Smooth muscle cell (in vitro differentiated cells): ENCODE results near the gene GPR21. TPM values are rescaled to one million over a fixed set of nuclear protein-coding genes. Genes with fewer than 3 reads are reported as not detected.

Source experiments
- DNase-seq: peaks from one replicate; lab custom pipeline; 2025; ENCODE audit not compliant: unreplicated experiment; lab: John Stamatoyannopoulos, UW
- H2AFZ ChIP-seq: fragments of 200-600 bp; sonication (generic); 2 replicates; pipeline ENCODE4 v1.6.0; 2016; ENCODE audit warnings: antibody characterized with exemption, low read depth, mild to moderate bottlenecking
- H3F3A ChIP-seq: fragments of 200-600 bp; sonication (generic); 2 replicates; pipeline ENCODE4 v1.6.0; 2017; ENCODE audit warnings: antibody characterized with exemption, low read depth
- H3K27ac ChIP-seq: fragments of 200-600 bp; sonication (generic); 2 replicates; pipeline ENCODE4 v1.5.1; 2016; ENCODE audit warnings: low read depth, mild to moderate bottlenecking
- H3K27me3 ChIP-seq: fragments of 200-600 bp; sonication (generic); 2 replicates; pipeline ENCODE4 v1.6.1; 2016; ENCODE audit warnings: low read depth, mild to moderate bottlenecking
- H3K36me3 ChIP-seq: fragments of 200-600 bp; sonication (generic); 2 replicates; pipeline ENCODE4 v1.5.1; 2016; ENCODE audit warnings: low read depth
- H3K4me1 ChIP-seq: fragments of 200-600 bp; sonication (generic); 2 replicates; pipeline ENCODE4 v1.5.1; 2016; ENCODE audit warnings: low read depth
- H3K4me2 ChIP-seq: fragments of 200-600 bp; sonication (generic); 2 replicates; pipeline ENCODE4 v1.6.0; 2016; ENCODE audit warnings: mild to moderate bottlenecking
- H3K4me3 ChIP-seq: fragments of 200-600 bp; sonication (generic); 2 replicates; pipeline ENCODE4 v1.5.1; 2016; ENCODE audit warnings: mild to moderate bottlenecking
- H3K79me2 ChIP-seq: fragments of 200-600 bp; sonication (generic); 2 replicates; pipeline ENCODE4 v1.6.0; 2016; ENCODE audit warnings: low read depth, mild to moderate bottlenecking
- H3K9ac ChIP-seq: fragments of 200-600 bp; sonication (generic); 2 replicates; pipeline ENCODE4 v1.6.0; 2016; ENCODE audit warnings: low read depth
- H3K9me3 ChIP-seq: fragments of 200-600 bp; sonication (generic); replicated peaks from 2 replicates; pipeline ENCODE4 v1.5.1; 2016; ENCODE audit warnings: low read depth
- H4K20me1 ChIP-seq: fragments of 200-600 bp; sonication (generic); 2 replicates; pipeline ENCODE4 v1.6.0; 2016; ENCODE audit warnings: low read depth
- WGBS: methylation state at CpG from one replicate; pipeline ENCODE4 v1.1.7; 2016; ENCODE audit warnings: low lambda C conversion rate; 5-methylcytosine and 5-hydroxymethylcytosine counted together
- polyA plus RNA-seq: library from polyadenylated mRNA; unstranded; fragments of >200 nt; fragmentation: Nextera tagmentation; extraction: Ambion mirVana; gene quantifications from 2 replicates; pipeline ENCODE4 v1.2.1, GENCODE V29; 2016
- total RNA-seq: library from RNA; depleted of rRNA; stranded (reverse); fragments of >200 nt; gene quantifications from 2 replicates; pipeline ENCODE4 v1.2.3, GENCODE V29; 2014
- TF ChIP-seq, protein P1 (sequence below): fragments of 200-600 bp; sonication (generic); IDR thresholded peaks from 2 replicates; pipeline ENCODE4 v1.5.1; 2017; ENCODE audit warnings: borderline replicate concordance, mild to moderate bottlenecking, antibody characterized with exemption; ENCODE audit not compliant: insufficient read depth, poor library complexity, severe bottlenecking

Gene GPR21
- total and polyA plus RNA-seq, 2 experiments from 2014 or later: 2.0 TPM; not detected in 1

DNA sequence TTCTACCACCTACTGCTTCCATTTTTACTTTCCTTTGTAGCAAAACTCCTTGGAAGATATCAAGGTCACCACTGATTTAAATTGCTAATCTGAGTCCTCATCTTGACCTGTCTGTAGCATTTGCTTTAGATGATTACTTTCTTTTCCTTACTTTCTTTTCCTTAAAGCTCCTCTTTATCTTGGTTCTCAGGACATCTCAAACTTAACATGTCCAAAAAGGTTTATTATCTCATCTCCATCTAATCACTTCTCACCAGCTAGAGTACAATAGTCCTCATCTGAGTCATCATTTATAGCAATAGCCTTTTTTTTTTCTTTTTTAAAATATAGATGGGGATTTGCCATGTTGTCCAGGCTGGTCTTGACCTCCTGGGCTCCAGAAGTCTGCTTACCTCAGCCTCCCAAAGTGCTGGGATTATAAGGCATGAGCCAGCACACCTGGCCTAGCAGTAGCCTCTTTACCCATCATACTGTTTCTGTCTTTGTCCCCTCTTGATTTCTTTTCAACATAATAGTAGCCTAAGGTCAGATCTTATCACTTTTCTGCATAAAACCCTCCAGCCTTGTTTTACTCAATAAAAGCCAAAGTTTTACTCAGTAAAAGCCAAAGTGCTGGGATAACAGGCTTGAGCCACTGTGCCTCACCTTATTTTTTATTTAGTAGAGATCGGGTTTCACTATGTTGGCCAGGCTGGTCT is 32.9 kb upstream of the GPR21 start:
- no peak for DNase-seq
- no peaks in the 10 kb centered on the region for H3K9me3 ChIP-seq
- H3F3A ChIP-seq: peaks cover 6% of the 10 kb centered on the region
- H3K4me1 ChIP-seq: peaks cover 4% of the 10 kb centered on the region
- no peak overlapping the region for H3K27ac ChIP-seq
- H2AFZ ChIP-seq: no peak overlapping the region
- no peak overlapping the region for H3K4me3 ChIP-seq
- no peaks in the 10 kb centered on the region for H4K20me1 ChIP-seq
- H3K27me3 ChIP-seq: no peaks in the 10 kb centered on the region
- no peak overlapping the region for H3K4me2 ChIP-seq
- H3K79me2 ChIP-seq: peaks cover 3% of the 10 kb centered on the region
- TF ChIP-seq, protein P1, sequence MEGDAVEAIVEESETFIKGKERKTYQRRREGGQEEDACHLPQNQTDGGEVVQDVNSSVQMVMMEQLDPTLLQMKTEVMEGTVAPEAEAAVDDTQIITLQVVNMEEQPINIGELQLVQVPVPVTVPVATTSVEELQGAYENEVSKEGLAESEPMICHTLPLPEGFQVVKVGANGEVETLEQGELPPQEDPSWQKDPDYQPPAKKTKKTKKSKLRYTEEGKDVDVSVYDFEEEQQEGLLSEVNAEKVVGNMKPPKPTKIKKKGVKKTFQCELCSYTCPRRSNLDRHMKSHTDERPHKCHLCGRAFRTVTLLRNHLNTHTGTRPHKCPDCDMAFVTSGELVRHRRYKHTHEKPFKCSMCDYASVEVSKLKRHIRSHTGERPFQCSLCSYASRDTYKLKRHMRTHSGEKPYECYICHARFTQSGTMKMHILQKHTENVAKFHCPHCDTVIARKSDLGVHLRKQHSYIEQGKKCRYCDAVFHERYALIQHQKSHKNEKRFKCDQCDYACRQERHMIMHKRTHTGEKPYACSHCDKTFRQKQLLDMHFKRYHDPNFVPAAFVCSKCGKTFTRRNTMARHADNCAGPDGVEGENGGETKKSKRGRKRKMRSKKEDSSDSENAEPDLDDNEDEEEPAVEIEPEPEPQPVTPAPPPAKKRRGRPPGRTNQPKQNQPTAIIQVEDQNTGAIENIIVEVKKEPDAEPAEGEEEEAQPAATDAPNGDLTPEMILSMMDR: no peak
- 93% methylated on average over 1 of the region's 1 CpG for WGBS
- no peak overlapping the region for H3K9ac ChIP-seq
- H3K36me3 ChIP-seq: peaks cover 14% of the 10 kb centered on the region

DNA sequence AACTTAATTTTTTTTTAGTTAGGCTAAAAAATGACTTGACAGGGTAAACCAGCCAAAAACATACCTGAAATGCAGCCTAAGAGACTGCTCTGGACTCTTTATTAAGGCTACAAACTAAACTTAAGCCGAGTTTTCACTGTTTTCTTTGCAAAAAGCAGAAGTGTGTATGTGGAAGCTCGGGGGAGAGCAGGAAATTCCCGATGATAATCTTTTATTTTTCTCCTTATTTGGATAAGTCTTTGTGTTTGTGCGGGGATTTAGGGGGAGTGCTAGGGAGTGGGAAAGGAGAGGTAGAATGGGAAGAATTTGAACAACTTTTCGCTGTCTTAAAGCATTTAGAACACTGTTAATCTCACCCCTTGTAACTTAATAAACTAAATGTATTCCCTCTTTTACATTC is 30.7 kb upstream of the GPR21 start:
- H3K79me2 ChIP-seq: peaks cover 3% of the 10 kb centered on the region
- no peak for DNase-seq
- WGBS: 15% methylated on average over 5 of the region's 5 CpGs
- peak overlapping the region; percentile 55 for H3K9ac ChIP-seq
- H3F3A ChIP-seq: peaks cover 9% of the 10 kb centered on the region
- H3K27ac ChIP-seq: peak overlapping the region; percentile 85
- no peaks in the 10 kb centered on the region for H3K27me3 ChIP-seq
- no peaks in the 10 kb centered on the region for H3K36me3 ChIP-seq
- H3K4me2 ChIP-seq: peak overlapping the region; percentile 85
- H3K4me1 ChIP-seq: peaks cover 6% of the 10 kb centered on the region
- TF ChIP-seq, protein P1: no peak
- peak overlapping the region; percentile 33 for H3K4me3 ChIP-seq
- H2AFZ ChIP-seq: peak overlapping the region; percentile 59
- no peaks in the 10 kb centered on the region for H3K9me3 ChIP-seq
- no peaks in the 10 kb centered on the region for H4K20me1 ChIP-seq

DNA sequence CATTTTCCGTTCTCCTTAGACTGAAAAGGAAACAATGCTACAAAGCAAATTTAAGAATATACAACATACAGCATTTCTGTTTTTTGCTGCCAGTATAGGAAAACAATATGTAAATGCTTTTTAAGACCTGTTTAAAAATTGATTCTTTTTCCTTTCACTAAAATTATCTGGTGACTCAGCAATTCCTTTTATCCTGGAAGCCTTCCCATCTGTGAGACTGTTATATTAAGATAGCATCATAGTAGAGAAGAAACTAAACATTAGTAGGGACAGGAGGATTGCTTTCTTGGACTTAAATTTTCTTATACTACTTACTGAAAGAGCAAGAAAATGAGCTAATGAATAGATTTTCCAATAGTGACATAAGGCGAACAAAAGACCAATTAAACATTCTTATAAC is 30.0 kb upstream of the GPR21 start:
- Histone ChIP-seq H3F3A (peaks cover 9% of the 10 kb centered on the region), H3K4me1 (peaks cover 6% of the 10 kb centered on the region), H3K27ac (peak overlapping the region; percentile 85), H3K27me3 (no peaks in the 10 kb centered on the region), H3K4me2 (peak overlapping the region; percentile 85), H3K36me3 (no peaks in the 10 kb centered on the region), H3K79me2 (no peaks in the 10 kb centered on the region), H3K9ac (peak overlapping the region; percentile 55), H3K4me3 (no peak overlapping the region), H4K20me1 (no peaks in the 10 kb centered on the region), H3K9me3 (no peaks in the 10 kb centered on the region), H2AFZ (no peak overlapping the region)
- DNase-seq: no peak
- TF ChIP-seq, protein P1: no peak
- 94% methylated on average over 2 of the region's 2 CpGs for WGBS

DNA sequence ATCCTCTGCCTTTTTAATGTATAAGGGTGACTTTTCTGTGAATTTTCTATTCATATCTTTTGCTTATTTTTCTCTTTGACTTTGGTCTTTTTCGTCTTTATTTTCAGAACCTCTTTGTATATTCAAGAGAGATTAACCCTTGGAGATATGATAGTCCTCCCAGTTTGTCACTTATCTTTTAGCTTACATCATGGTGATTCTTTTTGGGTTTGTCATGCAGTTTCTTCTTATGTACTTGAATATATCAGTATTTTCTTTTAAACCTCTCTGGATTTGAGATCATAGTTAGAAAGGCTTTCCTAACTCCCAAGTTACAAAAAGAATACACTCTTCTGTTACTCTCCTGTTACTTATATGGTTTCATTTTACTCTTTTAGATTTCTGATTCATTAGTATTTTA is 27.5 kb upstream of the GPR21 start:
- Histone ChIP-seq H3K4me2 (peak overlapping the region; percentile 49), H3K79me2 (no peaks in the 10 kb centered on the region), H3F3A (peaks cover 8% of the 10 kb centered on the region), H3K9ac (no peak overlapping the region), H2AFZ (no peak overlapping the region), H3K4me1 (peaks cover 6% of the 10 kb centered on the region), H3K27ac (peak overlapping the region; percentile 47), H4K20me1 (no peaks in the 10 kb centered on the region), H3K36me3 (no peaks in the 10 kb centered on the region), H3K9me3 (no peaks in the 10 kb centered on the region), H3K27me3 (no peaks in the 10 kb centered on the region), H3K4me3 (no peak overlapping the region)
- WGBS: 29% methylated on average over 1 of the region's 1 CpG
- DNase-seq: no peak
- TF ChIP-seq, protein P1: no peak
